OCI-LY1 (cell line): Measurements from ENCODE around the gene NACC2.

ENCODE experiments used
- H2AFZ ChIP-seq: fragments of 200-600 bp; sonication (generic), shearing (Covaris generic); 2 replicates; pipeline ENCODE4 v1.6.0; 2014; ENCODE audit warnings: antibody characterized with exemption, mild to moderate bottlenecking, low read length
- H3F3A ChIP-seq: fragments of 200-600 bp; sonication (generic), shearing (Covaris generic); 2 replicates; pipeline ENCODE4 v1.6.0; 2014; ENCODE audit warnings: mild to moderate bottlenecking, antibody characterized with exemption, low read length, moderate library complexity; ENCODE audit not compliant: insufficient read depth
- H3K27ac ChIP-seq: fragments of 200-600 bp; sonication (generic); 2 replicates; pipeline ENCODE4 v1.5.1; 2014; ENCODE audit warnings: low read length, mixed run types, mild to moderate bottlenecking, low read depth; ENCODE audit not compliant: poor library complexity, severe bottlenecking
- H3K27me3 ChIP-seq: fragments of 200-600 bp; sonication (generic); 2 replicates; pipeline ENCODE4 v1.6.0; 2014; ENCODE audit warnings: antibody characterized with exemption, mild to moderate bottlenecking, low read length, moderate library complexity; ENCODE audit not compliant: insufficient read depth
- H3K36me3 ChIP-seq: fragments of 200-600 bp; sonication (generic); 2 replicates; pipeline ENCODE4 v1.6.1; 2014; ENCODE audit warnings: mild to moderate bottlenecking, antibody characterized with exemption, low read length, moderate library complexity, mixed read lengths; ENCODE audit not compliant: insufficient read depth
- H3K4me1 ChIP-seq: fragments of 200-600 bp; sonication (generic); 2 replicates; pipeline ENCODE4 v1.5.1; 2014; ENCODE audit warnings: mild to moderate bottlenecking, low read length, moderate library complexity; ENCODE audit not compliant: insufficient read depth, severe bottlenecking
- H3K4me2 ChIP-seq: fragments of 200-600 bp; sonication (generic), shearing (Covaris generic); 2 replicates; pipeline ENCODE4 v1.6.1; 2014; ENCODE audit warnings: low read length
- H3K4me3 ChIP-seq: fragments of 200-600 bp; sonication (generic); 2 replicates; pipeline ENCODE4 v1.5.1; 2014; ENCODE audit warnings: low read length, low read depth, mild to moderate bottlenecking, mixed read lengths; ENCODE audit not compliant: poor library complexity, severe bottlenecking
- H3K79me2 ChIP-seq: fragments of 200-600 bp; shearing (Covaris generic); 2 replicates; pipeline ENCODE4 v1.6.1; 2016; ENCODE audit warnings: mixed run types, low read length, mixed read lengths; ENCODE audit not compliant: insufficient read depth
- H3K9ac ChIP-seq: fragments of 200-600 bp; sonication (generic), shearing (Covaris generic); 2 replicates; pipeline ENCODE4 v1.6.1; 2014; ENCODE audit warnings: mild to moderate bottlenecking, low read length, mixed read lengths
- H3K9me2 ChIP-seq: fragments of 200-600 bp; sonication (generic), shearing (Covaris generic); 2 replicates; pipeline ENCODE4 v1.6.1; 2014; ENCODE audit warnings: low read depth, mild to moderate bottlenecking, low read length, mixed read lengths
- H3K9me3 ChIP-seq: fragments of 200-600 bp; shearing (Covaris generic); 2 replicates; pipeline ENCODE4 v1.6.1; 2014; ENCODE audit warnings: low read length, mixed read lengths
- H4K20me1 ChIP-seq: fragments of 200-600 bp; sonication (generic), shearing (Covaris generic); 2 replicates; pipeline ENCODE4 v1.6.0; 2016; ENCODE audit warnings: mild to moderate bottlenecking, low read length; ENCODE audit not compliant: insufficient read depth
- CTCF ChIP-seq: fragments of 200-600 bp; sonication (generic), shearing (Covaris generic); IDR thresholded peaks from 2 replicates; pipeline ENCODE4 v1.5.1; 2017; ENCODE audit warnings: mild to moderate bottlenecking, antibody characterized with exemption, low read length, moderate library complexity, mixed read lengths
- EZH2 ChIP-seq: fragments of 200-600 bp; sonication (generic), shearing (Covaris generic); IDR thresholded peaks from 2 replicates; pipeline ENCODE4 v1.8.0; 2017; ENCODE audit warnings: borderline replicate concordance, mixed run types, mild to moderate bottlenecking, antibody characterized with exemption, low read length, moderate library complexity, mixed read lengths

NACC2 gene

GRCh38 chr9:136098210-136098609, 3.1 kb upstream of the NACC2 start:
- Histone ChIP-seq H3K4me2 (no peak overlapping the region), H3K27me3 (0 out of 2 replicates have a peak, but pooled peaks cover 6% of the 10 kb centered on the region), H3K36me3 (no peaks in the 10 kb centered on the region), H3K4me1 (no peaks in the 10 kb centered on the region), H4K20me1 (no peaks in the 10 kb centered on the region), H3K27ac (no peak overlapping the region), H3K9me2 (no peaks in the 10 kb centered on the region), H3K4me3 (no peak overlapping the region), H3K79me2 (no peaks in the 10 kb centered on the region), H3F3A (no peaks in the 10 kb centered on the region), H3K9ac (no peak overlapping the region), H2AFZ (no peak overlapping the region), H3K9me3 (no peaks in the 10 kb centered on the region)
- TF ChIP-seq CTCF (no peak), EZH2 (no peak)

GRCh38 chr9:136096505-136097001, 1.5 kb upstream of the NACC2 start:
- no peak overlapping the region for H3K9ac ChIP-seq
- no peak overlapping the region for H3K4me2 ChIP-seq
- TF ChIP-seq EZH2 (no peak), CTCF (no peak)
- H3K27me3 ChIP-seq: 0 out of 2 replicates have a peak, but pooled peaks cover 11% of the 10 kb centered on the region
- H3K27ac ChIP-seq: no peak overlapping the region
- no peaks in the 10 kb centered on the region for H3K4me1 ChIP-seq
- H2AFZ ChIP-seq: no peak overlapping the region
- no peaks in the 10 kb centered on the region for H3K9me2 ChIP-seq
- no peaks in the 10 kb centered on the region for H3K79me2 ChIP-seq
- H4K20me1 ChIP-seq: no peaks in the 10 kb centered on the region
- H3F3A ChIP-seq: no peaks in the 10 kb centered on the region
- no peak overlapping the region for H3K4me3 ChIP-seq
- H3K9me3 ChIP-seq: no peaks in the 10 kb centered on the region
- no peaks in the 10 kb centered on the region for H3K36me3 ChIP-seq

GRCh38 chr9:136093995-136094881, 851 bp downstream of the NACC2 start:
- TF ChIP-seq EZH2 (no peak), CTCF (no peak)
- Histone ChIP-seq H2AFZ (no peak overlapping the region), H3K27ac (no peak overlapping the region), H3K4me1 (no peaks in the 10 kb centered on the region), H4K20me1 (no peaks in the 10 kb centered on the region), H3K9me2 (no peaks in the 10 kb centered on the region), H3K79me2 (no peaks in the 10 kb centered on the region), H3F3A (no peaks in the 10 kb centered on the region), H3K4me2 (no peak overlapping the region), H3K36me3 (no peaks in the 10 kb centered on the region), H3K4me3 (no peak overlapping the region), H3K9me3 (no peaks in the 10 kb centered on the region), H3K9ac (no peak overlapping the region), H3K27me3 (0 out of 2 replicates have a peak, but pooled peaks cover 14% of the 10 kb centered on the region)
